ELF-1 (cell line): ENCODE data around the gene CES3.
"Not testable (repeated sequence)": the region's sequence is repeated elsewhere in the genome, so short reads cannot be mapped to it uniquely, and the experiment has no call there.

Experiments
- DNase-seq: peaks from one replicate; pipeline ENCODE4 v3.0.0-alpha.2; 2016; ENCODE audit warnings: low read depth, low spot score

The CES3 gene

GRCh38 chr16:66968847-66969246 is 7.8 kb downstream of the CES3 start:
- DNase-seq: no peak

- no peak for DNase-seq
Observed at GRCh38 chr16:66970775-66971720, 10.0 kb downstream of the CES3 start.

- DNase-seq: peak; percentile 18
Observed at GRCh38 chr16:66972983-66973382, 11.9 kb downstream of the CES3 start.

GRCh38 chr16:66973716-66974115 is 12.7 kb downstream of the CES3 start:
- DNase-seq: no peak

- DNase-seq: not testable (repeated sequence)
Observed at GRCh38 chr16:66974156-66974931, 13.3 kb downstream of the CES3 start.

GRCh38 chr16:66974932-66975246 is 13.8 kb downstream of the CES3 start:
- not testable (repeated sequence) for DNase-seq

- no peak for DNase-seq
Observed at GRCh38 chr16:66975302-66975893, 14.3 kb downstream of the CES3 start.

- DNase-seq: no peak
Observed at GRCh38 chr16:66976746-66977145, 15.7 kb downstream of the CES3 start.

GRCh38 chr16:66977341-66978113 is 16.5 kb downstream of the CES3 start:
- DNase-seq: peak; percentile 91

GRCh38 chr16:66979011-66979717 is 18.1 kb downstream of the CES3 start:
- no peak for DNase-seq

- DNase-seq: no peak
Observed at GRCh38 chr16:66983033-66983432, 22.0 kb downstream of the CES3 start.

- no peak for DNase-seq
Observed at GRCh38 chr16:66984892-66985311, 23.8 kb downstream of the CES3 start.

GRCh38 chr16:66986559-66986958 is 25.5 kb downstream of the CES3 start:
- no peak for DNase-seq

- no peak for DNase-seq
Observed at GRCh38 chr16:66988197-66988788, 27.2 kb downstream of the CES3 start, which contains the start of gene CES4A. CES4A (plus strand) TSS chr16:66988589; CDS start chr16:66988773, 184 bp downstream.

- no peak for DNase-seq
Observed at GRCh38 chr16:66991545-66992077, 30.5 kb downstream of the CES3 start.

GRCh38 chr16:66993558-66993957 is 32.5 kb downstream of the CES3 start:
- not testable (repeated sequence) for DNase-seq

GRCh38 chr16:66996324-66996982 is 35.4 kb downstream of the CES3 start:
- no peak for DNase-seq

GRCh38 chr16:66996983-66997358 is 35.9 kb downstream of the CES3 start:
- no peak for DNase-seq
